Measurements from ENCODE around the gene SBSN. TPM values are rescaled to one million over a fixed set of nuclear protein-coding genes. Genes with fewer than 3 reads are reported as not detected.

Gene SBSN
- polyA plus RNA-seq (ENCODE audit: insufficient read length), result 0.74 TPM

GRCh38 chr19:35528218-35529038, at the start of gene SBSN:
Gene SBSN (minus strand): TSS chr19:35528311. CDS start chr19:35528281, 30 bp downstream.
- DNase-seq, result no peak

- DNase-seq, result no peak
Observed at GRCh38 chr19:35571406-35571965, 43.4 kb upstream of the SBSN start.

- no peak for DNase-seq
Observed at GRCh38 chr19:35569281-35569781, 41.2 kb upstream of the SBSN start.

- no peak for DNase-seq
Observed at GRCh38 chr19:35566738-35567137, 38.6 kb upstream of the SBSN start.

GRCh38 chr19:35565016-35565856, 37.1 kb upstream of the SBSN start:
- DNase-seq, result no peak

GRCh38 chr19:35563207-35563829, 35.2 kb upstream of the SBSN start, which contains the start of gene ATP4A:
Gene ATP4A (minus strand): TSS chr19:35563658. CDS start chr19:35563629, 29 bp downstream.
- no peak for DNase-seq

GRCh38 chr19:35562776-35563175, 34.7 kb upstream of the SBSN start:
- no peak for DNase-seq

- DNase-seq, result no peak
Observed at GRCh38 chr19:35562336-35562735, 34.2 kb upstream of the SBSN start.

GRCh38 chr19:35561436-35561835, 33.3 kb upstream of the SBSN start:
- DNase-seq, result no peak

GRCh38 chr19:35560677-35561076, 32.6 kb upstream of the SBSN start:
- DNase-seq, result no peak

GRCh38 chr19:35560271-35560670, 32.2 kb upstream of the SBSN start:
- DNase-seq, result no peak

- no peak for DNase-seq
Observed at GRCh38 chr19:35559781-35560180, 31.7 kb upstream of the SBSN start.

GRCh38 chr19:35559281-35559659, 31.2 kb upstream of the SBSN start:
- no peak for DNase-seq

- no peak for DNase-seq
Observed at GRCh38 chr19:35558400-35559280, 30.5 kb upstream of the SBSN start.

- DNase-seq, result peak; percentile 28
Observed at GRCh38 chr19:35557539-35558399, 29.7 kb upstream of the SBSN start.

GRCh38 chr19:35556846-35557538, 28.9 kb upstream of the SBSN start:
- DNase-seq, result no peak

GRCh38 chr19:35556025-35556590, 28.0 kb upstream of the SBSN start:
- DNase-seq, result no peak

- DNase-seq, result no peak
Observed at GRCh38 chr19:35555301-35556005, 27.3 kb upstream of the SBSN start.

- DNase-seq, result no peak
Observed at GRCh38 chr19:35554076-35554475, 26.0 kb upstream of the SBSN start.

Data from hindlimb muscle (tissue), 1 donor.